ENCODE data around the gene DAPK2. TPM values are rescaled to one million over a fixed set of nuclear protein-coding genes. Genes with fewer than 3 reads are reported as not detected.
A peak's percentile ranks its signal among the peaks of the same experiment; 100 is the strongest.
"Not testable (repeated sequence)": the region's sequence is repeated elsewhere in the genome, so short reads cannot be mapped to it uniquely, and the experiment has no call there.

Gene DAPK2
- polyA plus RNA-seq (2014; cell fraction: cytosol; rRNA removed), result 0.28 and 0.65 TPM in 2 replicates
- polyA plus RNA-seq (2014; cell fraction: nucleus; rRNA removed), result 0.62 and 0.67 TPM in 2 replicates

DNA sequence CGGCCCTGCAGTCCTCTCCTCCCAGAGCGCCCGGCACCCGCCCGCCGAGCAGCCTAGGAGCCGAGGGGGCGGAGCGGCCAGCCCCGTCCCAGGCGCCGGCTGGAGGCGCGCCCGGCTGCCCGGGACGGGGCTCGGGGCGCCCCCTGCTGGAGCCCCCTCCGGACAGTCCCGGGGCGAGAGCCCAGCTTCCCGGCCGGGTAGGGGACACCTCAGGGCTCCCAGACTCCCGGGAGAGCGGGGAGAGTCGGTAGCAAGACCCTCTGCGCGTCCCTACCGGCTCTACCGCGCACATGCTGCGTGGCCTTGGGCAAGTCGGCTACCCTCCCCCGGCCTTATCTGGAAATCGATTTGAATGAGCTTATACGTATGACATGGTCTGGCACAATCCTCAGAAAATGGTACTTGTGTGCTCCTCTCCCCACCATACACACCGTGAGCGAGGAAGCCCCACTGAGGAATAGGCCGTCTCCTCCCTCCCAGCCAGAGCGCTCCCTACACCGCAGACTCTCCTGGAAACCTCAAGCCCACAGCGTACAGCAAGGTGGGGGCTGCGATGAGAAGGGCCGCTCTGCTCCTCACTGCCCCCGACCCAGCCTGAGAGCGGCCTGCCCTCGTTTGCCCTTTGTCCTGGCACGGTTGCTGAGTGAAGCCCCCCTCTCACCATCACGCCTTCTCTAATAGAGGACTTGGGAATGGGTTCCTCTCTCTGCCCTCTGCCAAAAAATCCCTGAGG, at the start of gene DAPK2:
Gene DAPK2 (minus strand): TSS at position 65 of the 733 bp plus-strand sequence. CDS start 6,224 bp downstream, outside the sequence.
- peak; percentile 58 for DNase-seq (ENCODE audit: low spot score)

DNA sequence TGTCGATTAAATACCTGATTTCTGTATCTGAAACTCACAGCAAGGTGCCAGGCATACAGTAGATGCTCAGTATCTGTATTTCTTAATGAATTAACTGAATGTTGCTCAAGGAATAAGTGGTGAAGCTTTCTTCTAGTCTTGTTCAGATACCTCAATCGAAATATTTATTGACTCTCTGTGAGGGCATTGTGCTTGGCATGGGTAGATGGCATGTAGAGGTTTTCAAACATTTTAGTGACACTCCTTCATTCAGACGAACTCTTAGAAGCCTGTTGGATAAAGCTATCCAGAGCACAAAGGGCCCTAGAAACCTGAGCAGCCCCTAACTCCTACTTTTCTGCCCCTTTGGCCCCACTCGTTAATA, 49.1 kb upstream of the DAPK2 start:
- DNase-seq (ENCODE audit: low spot score), result no peak

- DNase-seq (ENCODE audit: low spot score), result peak; percentile 99
Observed at GRCh38 chr15:64093627-64094417, 47.5 kb upstream of the DAPK2 start, which contains the start of gene CIAO2A. CIAO2A (minus strand) TSS chr15:64093838; CDS start chr15:64093768, 70 bp downstream.

- peak; percentile 68 for DNase-seq (ENCODE audit: low spot score)
Observed at GRCh38 chr15:64092864-64093626, 46.8 kb upstream of the DAPK2 start.

- no peak for DNase-seq (ENCODE audit: low spot score)
Observed at GRCh38 chr15:64092075-64092820, 46.0 kb upstream of the DAPK2 start.

GRCh38 chr15:64090527-64090926, 44.2 kb upstream of the DAPK2 start:
- DNase-seq (ENCODE audit: low spot score), result no peak

DNA sequence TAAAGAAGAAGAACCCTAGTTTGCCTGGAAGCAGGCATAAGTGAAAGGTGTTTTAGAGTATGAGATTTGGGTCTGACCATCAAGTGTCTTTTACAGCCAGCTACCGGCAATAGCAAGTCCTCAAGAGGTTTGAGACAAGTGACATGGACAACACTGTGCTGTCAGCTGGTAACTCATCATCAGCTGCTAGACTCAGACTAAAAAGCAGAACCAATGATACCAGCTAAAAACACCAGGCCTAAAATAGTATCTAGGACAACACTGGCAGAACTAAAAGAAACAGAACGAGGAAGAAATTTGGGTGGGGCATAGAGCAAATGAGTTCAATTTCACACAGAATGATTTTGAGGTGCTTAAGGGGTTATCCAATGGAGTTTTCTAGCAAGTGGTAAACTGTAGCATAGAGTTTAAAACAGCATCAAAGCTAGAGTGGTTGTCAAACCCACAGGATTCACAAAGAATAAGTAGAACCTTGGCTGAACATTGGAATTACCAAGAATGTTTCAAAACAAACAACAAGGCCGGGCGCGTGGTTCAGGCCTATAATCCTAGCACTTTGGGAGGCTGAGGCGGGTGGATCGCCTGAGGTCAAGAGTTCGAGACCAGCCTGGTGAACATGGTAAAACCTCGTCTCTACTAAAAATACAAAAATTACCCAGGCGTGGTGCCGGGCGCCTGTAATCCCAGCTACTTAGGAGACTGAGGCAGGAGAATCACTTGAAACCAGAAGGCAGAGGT, 43.4 kb upstream of the DAPK2 start:
- no peak for DNase-seq (ENCODE audit: low spot score)

DNA sequence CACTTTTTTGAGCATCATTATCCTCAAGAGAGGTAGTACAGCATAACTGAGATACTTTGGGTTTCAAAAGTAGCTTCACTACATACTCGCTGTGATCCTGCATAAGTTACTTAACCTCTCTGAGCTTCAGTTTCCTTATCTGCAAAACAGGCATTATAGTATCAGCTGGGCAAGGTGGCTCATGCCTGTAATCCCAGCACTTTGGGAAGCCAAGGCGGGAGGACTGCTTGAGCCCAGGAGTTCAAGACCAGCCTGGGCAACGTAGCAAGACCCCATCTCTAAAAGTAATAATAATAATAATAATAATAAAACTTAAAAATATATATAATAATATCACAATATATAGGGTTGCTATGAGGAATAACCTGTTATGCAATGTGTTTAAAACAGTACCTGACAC, 36.5 kb upstream of the DAPK2 start:
- DNase-seq (ENCODE audit: low spot score), result no peak

DNA sequence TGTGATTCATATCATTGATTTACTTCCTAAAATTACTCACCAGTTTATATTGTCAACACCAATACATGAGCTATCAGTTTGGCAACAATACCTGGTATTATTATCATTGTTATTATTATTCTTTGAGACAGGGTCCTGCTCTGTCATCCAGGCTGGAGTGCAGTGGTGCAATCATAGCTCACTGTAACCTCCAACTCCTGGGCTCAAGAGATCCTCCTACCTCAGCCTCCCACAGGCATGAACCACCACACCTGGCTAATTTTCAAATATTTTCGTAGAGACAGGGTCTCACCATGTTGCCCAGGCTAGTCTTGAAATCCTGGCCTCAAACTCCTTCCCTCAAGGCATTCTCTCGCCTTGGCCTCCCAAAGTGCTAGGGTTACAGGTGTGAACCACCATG, 27.2 kb upstream of the DAPK2 start:
- DNase-seq (ENCODE audit: low spot score), result not testable (repeated sequence)

- no peak for DNase-seq (ENCODE audit: low spot score)
Observed at GRCh38 chr15:64072812-64073211, 26.5 kb upstream of the DAPK2 start.

DNA sequence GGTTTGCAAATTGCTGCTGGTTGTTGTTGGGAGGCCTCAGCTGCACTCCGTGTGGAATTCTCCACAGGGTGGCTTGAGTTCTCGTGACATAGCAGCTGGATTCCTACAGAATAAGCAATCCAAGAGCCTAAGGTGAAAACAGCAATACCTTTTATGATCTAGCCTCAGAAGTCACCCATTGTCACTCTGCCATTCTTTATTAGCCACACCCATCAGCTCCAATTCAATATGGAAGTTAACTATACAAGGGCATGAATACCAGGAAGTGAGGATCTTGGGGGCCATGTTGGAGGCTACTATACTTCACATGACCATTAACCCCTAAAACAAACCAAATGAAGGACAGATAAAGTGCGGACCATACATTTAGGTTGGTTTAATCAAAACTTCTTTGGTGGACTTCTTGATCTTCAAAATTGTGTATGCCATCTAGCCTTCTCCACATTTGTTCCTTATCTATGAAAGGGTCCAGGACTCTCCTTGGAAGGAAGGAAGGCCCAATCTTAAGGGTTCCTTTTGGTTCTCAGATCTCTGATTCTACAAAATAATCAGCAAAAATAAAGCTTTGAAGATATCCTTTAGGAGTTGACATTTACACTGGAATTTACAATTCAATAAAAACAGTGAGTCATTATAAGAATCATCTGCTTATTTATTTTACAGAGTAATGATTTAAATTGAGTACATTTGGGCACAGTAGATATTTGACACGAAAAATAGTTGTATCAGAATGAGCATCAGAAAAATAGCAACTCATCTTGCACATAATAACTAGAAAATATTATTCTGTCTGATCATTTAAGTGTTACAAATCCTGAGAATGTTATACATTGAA, 25.9 kb upstream of the DAPK2 start:
- DNase-seq (ENCODE audit: low spot score), result no peak

GRCh38 chr15:64070965-64071851, 24.9 kb upstream of the DAPK2 start:
- no peak for DNase-seq (ENCODE audit: low spot score)

GRCh38 chr15:64070106-64070505, 23.8 kb upstream of the DAPK2 start:
- no peak for DNase-seq (ENCODE audit: low spot score)

DNA sequence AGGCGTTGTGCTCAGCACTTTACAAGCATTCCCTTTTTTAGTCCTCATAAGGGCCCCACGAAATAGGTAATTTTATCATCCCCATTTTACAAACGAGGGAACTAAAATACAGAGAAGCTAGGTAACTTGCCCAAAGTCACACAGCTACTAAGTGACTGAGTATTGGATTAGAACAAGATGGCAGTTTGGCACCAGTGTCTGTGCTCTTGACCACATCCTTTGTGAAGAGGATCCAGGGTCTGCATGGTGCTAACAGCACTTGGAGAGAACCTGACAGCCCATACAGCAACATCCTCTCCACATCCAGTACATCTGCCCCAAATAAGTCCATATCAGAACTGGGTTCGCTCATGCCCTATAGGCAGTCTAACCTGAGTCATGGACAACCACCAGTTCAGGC, 21.8 kb upstream of the DAPK2 start:
- DNase-seq (ENCODE audit: low spot score), result no peak

- peak; percentile 66 for DNase-seq (ENCODE audit: low spot score)
Observed at GRCh38 chr15:64067564-64068030, 21.3 kb upstream of the DAPK2 start.

GRCh38 chr15:64066451-64066850, 20.2 kb upstream of the DAPK2 start:
- no peak for DNase-seq (ENCODE audit: low spot score)

DNA sequence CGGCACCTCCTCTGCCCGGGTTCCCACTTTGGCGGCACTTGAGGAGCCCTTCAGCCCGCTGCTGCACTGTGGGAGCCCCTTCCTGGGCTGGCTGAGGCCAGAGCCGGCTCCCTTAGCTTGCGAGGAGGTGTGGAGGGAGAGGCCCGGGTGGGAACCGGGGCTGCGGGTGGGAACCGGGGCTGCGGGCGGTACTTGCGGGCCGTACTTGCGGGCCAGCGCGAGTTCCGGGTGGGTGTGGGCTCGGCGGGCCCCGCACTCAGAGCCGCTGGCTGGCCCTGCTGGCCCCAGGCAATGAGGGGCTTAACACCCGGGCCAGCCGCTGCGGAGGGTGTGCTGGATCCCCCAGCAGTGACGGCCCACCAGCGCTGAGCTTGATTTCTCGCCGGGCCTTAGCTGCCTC, 14.4 kb upstream of the DAPK2 start:
- DNase-seq (ENCODE audit: low spot score), result no peak

- DNase-seq (ENCODE audit: low spot score), result not testable (repeated sequence)
Observed at GRCh38 chr15:64059104-64059503, 12.8 kb upstream of the DAPK2 start.
